Measurements from ENCODE around the gene ZNF117. TPM values are rescaled to one million over a fixed set of nuclear protein-coding genes. Genes with fewer than 3 reads are reported as not detected.
"Not testable (repeated sequence)": the region's sequence is repeated elsewhere in the genome, so short reads cannot be mapped to it uniquely, and the experiment has no call there.

ZNF117 gene
- 24.4 TPM for total RNA-seq

DNA sequence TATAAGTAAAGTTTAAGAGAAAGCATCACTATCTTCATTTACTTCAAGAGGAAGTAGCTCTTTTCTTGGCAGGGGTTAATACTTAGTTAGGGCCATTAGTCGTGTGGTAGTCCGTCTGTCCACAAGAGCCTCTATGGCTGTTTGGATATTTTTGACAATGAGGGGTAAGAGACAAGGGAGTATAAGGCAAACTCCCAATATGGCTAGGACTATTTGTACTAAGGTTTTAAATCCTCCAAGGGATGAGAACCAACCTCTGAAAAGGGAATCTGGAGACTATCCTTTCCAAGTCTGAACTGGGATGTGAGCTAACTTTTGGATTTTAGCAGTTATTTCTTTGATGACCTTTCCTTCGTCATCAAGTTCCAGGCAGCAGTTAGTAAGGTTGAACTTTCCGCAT is at the start of gene ZNF117:
TSS of gene ZNF117 (minus strand) at position 101 of the 400 bp plus-strand sequence.
- DNase-seq (ENCODE audit: low spot score) (no peak), ATAC-seq (no peak)
- intact Hi-C loops (cut with DNase I) = no loop called here

DNA sequence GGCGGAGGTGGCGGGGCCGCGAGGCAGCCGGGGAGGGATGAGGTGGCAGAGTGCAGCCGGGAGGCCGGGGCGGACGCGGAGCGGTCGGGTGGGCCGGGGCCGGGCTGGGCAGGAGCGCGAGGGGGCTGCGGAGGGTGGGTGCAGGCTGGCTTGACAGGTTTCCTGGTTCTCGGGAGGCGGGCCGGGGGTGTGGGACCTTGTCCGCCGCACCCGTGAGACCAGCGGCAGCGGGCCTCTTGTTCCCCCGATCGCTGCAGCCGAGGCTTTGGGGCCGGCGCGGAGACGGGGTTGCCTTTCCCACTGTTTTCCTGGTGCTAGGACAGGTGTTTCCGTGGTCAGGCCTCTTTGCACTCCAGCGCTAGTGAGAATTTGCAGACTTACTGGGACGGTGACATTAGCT is 47.9 kb upstream of the ZNF117 start:
- peak; percentile 64 for DNase-seq (ENCODE audit: low spot score)
- ATAC-seq; intact Hi-C loops (cut with DNase I): not testable (repeated sequence)

- intact Hi-C loops (cut with DNase I) = no loop called here
- DNase-seq (ENCODE audit: low spot score) = peak; percentile 95
- ATAC-seq = peak; percentile 98
These were observed 47.2 kb upstream of the ZNF117 start for GRCh38 chr7:65037740-65038688.

DNA sequence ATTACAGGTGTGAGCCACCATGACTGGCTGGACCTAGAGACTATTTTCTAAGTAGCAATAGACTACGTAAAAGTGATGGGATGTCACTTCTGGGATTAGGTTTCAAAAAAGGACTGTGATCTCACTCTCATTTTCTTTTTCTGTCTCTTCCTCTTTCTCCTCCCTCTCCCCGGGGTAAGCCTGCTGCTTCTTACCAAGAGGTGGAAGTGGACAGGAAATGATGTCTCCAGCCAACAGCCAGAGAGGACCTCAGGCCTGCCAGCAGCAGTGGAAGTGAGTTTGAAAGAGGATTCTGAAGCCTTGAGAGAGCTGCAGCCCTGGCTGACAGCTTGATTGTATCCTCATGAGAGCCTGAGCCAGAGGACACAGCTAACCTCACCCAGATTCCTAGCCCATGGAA is 45.7 kb upstream of the ZNF117 start:
- DNase-seq (ENCODE audit: low spot score); intact Hi-C loops (cut with DNase I): not testable (repeated sequence)
- peak; percentile 51 for ATAC-seq

- ATAC-seq; intact Hi-C loops (cut with DNase I); DNase-seq (ENCODE audit: low spot score): not testable (repeated sequence)
These were observed 44.6 kb upstream of the ZNF117 start for GRCh38 chr7:65035469-65035868.

DNA sequence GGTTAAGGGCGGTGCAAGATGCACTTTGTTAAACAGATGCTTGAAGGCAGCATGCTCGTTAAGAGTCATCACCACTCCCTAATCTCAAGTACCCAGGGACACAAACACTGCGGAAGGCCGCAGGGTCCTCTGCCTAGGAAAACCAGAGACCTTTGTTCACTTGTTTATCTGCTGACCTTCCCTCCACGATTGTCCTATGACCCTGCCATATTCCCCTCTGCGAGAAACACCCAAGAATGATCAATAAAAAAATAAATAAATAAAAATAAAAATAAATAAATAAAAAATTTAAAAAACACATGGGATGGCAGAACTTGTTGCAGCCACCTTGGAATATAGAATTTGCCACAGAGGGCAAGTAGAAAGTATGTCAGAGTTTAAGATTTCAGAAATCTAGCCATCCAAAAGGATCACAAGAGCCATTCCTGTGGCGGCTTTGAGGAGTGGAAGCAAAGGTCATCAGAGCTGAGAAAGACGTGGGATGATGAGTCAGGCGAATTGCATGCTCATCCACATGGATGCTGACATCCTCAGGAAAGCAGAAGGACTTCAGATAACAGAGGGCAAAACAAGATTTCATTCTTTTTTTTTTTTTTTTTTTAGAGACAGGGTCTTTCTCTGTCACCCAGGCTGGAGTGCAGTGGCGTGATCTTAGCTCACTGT is 43.4 kb upstream of the ZNF117 start:
- intact Hi-C loops (cut with DNase I); ATAC-seq: not testable (repeated sequence)

GRCh38 chr7:65033391-65033790 is 42.6 kb upstream of the ZNF117 start:
- DNase-seq (ENCODE audit: low spot score); ATAC-seq; intact Hi-C loops (cut with DNase I): not testable (repeated sequence)

More for the DNA sequence above, 43.4 kb upstream of the ZNF117 start:
- not testable (repeated sequence) for DNase-seq (ENCODE audit: low spot score)

GRCh38 chr7:65025023-65025422 is 34.2 kb upstream of the ZNF117 start:
- ATAC-seq; DNase-seq (ENCODE audit: low spot score); intact Hi-C loops (cut with DNase I): not testable (repeated sequence)

DNA sequence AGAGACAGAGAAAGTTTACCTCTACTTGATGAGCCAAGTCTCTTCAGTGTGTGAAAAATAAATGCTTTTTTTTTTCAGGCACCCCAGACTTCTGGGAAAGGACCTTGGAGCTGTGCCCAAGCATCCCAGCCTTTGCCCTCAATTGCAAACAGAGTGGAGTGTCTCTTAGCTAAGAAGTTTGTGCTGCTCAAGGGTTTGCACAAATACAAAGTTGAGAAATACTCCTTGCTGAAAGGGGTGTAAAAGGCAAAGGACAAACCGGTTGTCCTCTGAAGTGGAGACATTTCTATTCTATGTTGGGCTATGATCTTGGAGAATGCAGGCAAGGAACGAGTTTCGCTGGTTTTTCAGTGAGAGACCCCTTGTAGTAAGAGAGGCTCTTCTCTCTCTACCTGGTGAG is 30.1 kb upstream of the ZNF117 start:
- DNase-seq (ENCODE audit: low spot score); intact Hi-C loops (cut with DNase I): not testable (repeated sequence)
- ATAC-seq = peak; percentile 42

DNA sequence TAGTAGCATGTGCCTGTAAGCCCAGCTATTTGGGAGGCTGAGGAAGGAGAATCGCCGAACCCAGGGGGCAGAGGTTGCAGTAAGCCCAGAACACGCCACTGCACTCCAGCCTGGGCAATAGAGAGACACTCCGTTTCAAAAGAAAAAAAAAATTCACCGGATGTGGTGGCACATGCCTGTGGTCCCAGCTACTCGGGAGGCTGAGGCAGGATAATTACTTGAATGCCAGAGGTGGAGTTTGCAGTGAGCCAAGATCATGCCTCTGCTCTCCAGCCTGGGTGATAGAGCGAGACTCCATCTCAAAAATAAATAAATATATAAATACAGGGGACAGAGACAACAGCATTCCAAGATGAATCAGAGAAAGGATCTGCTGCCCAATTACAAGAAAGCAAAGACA is 19.0 kb upstream of the ZNF117 start:
- intact Hi-C loops (cut with DNase I) = not testable (repeated sequence)

GRCh38 chr7:65009394-65009793 is 18.6 kb upstream of the ZNF117 start:
- DNase-seq (ENCODE audit: low spot score); intact Hi-C loops (cut with DNase I); ATAC-seq: not testable (repeated sequence)

More for the DNA sequence above, 19.0 kb upstream of the ZNF117 start:
- ATAC-seq; DNase-seq (ENCODE audit: low spot score): not testable (repeated sequence)

- DNase-seq (ENCODE audit: low spot score); intact Hi-C loops (cut with DNase I): not testable (repeated sequence)
- peak; percentile 45 for ATAC-seq
These were observed 16.2 kb upstream of the ZNF117 start for GRCh38 chr7:65007036-65007435.

- intact Hi-C loops (cut with DNase I) = no loop called here
- DNase-seq (ENCODE audit: low spot score) (peak; percentile 95), ATAC-seq (peak; percentile 100)
These were observed 15.5 kb upstream of the ZNF117 start, which contains the start of gene ERV3-1 for GRCh38 chr7:65006094-65006992. ERV3-1 (minus strand) TSS chr7:65006687; CDS start chr7:64993026, 13,661 bp downstream.

- ATAC-seq = no peak
- DNase-seq (ENCODE audit: low spot score) = no peak
- intact Hi-C loops (cut with DNase I) = no loop called here
These were observed 13.7 kb upstream of the ZNF117 start for GRCh38 chr7:65004575-65004974.

- no peak for ATAC-seq
- DNase-seq (ENCODE audit: low spot score) = no peak
- intact Hi-C loops (cut with DNase I) = no loop called here
These were observed 12.2 kb upstream of the ZNF117 start for GRCh38 chr7:65002972-65003585.

GRCh38 chr7:65001291-65001814 is 10.5 kb upstream of the ZNF117 start:
- ATAC-seq = no peak
- intact Hi-C loops (cut with DNase I) = no loop called here
- no peak for DNase-seq (ENCODE audit: low spot score)

DNA sequence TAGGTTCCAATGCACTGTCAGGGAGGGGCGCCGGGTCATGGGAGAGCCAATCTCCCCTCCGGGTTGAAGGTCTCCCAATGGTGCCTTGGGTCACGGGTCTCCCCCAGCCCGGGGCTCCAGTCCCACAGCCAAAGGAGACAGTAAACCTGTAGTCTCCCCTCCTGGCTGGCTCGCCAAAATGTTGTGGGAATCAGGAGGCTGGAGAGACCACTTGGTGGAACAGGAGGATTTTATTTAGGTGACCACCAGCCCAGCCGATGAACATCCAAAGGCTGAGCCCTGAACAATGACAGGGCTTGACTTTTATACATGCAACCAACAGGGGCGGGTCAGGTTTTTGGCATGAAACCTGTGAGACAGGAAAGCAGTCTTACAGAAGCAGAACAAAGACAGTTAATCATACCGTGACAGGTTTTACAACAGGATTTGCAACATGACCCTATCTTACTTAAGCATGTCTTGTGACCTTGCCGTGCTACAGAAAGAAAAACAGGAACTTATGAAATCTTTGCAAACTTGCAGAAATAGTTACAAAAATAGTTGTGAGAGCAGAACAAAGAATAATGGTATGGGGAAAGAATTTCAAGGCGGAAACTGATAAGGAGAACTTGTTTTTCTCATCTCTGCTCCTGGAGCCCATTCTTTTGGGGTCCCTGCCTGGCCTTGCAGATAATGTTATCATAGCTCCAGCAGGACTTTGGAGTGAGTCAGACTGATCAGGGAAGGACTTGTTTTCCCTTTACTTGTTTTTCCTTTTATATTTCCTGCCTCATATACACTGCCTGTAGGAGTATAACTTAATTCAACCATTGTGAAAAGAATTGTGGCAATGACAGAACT is 8.5 kb upstream of the ZNF117 start:
- no peak for DNase-seq (ENCODE audit: low spot score)
- intact Hi-C loops (cut with DNase I) = no loop called here
- ATAC-seq = peak; percentile 64
